BJ (cell line): ENCODE results near the gene PPP6R1. TPM values are rescaled to one million over a fixed set of nuclear protein-coding genes. Genes with fewer than 3 reads are reported as not detected.
"Not testable (repeated sequence)": the region's sequence is repeated elsewhere in the genome, so short reads cannot be mapped to it uniquely, and the experiment has no call there.

ENCODE experiments used
- CTCF ChIA-PET: fragments of 350-600 bp; formaldehyde crosslinking; extraction: SDS; loops from one replicate; lab custom pipeline; 2021; ENCODE audit warnings: antibody characterized with exemption, inconsistent platforms; lab: Yijun Ruan, JAX
- POLR2A ChIA-PET: fragments of 300-600 bp; sonication (Branson Sonifier 250); formaldehyde crosslinking; extraction: SDS; loops from one replicate; lab custom pipeline; 2021; ENCODE audit warnings: antibody characterized with exemption; lab: Charles Lee
- DNase-seq: peaks from one replicate; pipeline ENCODE4 v3.0.0-alpha.2; 2011; ENCODE audit warnings: low read depth
- H3K27me3 ChIP-seq: 2 replicates; pipeline ENCODE4 v1.6.0; 2011; ENCODE audit warnings: low read length; ENCODE audit not compliant: control insufficient read depth, insufficient read depth
- H3K36me3 ChIP-seq: 2 replicates; pipeline ENCODE4 v1.5.1; 2011; ENCODE audit warnings: low read length; ENCODE audit not compliant: control insufficient read depth, insufficient read depth
- H3K4me3 ChIP-seq: 2 replicates; pipeline ENCODE4 v1.5.1; 2011; ENCODE audit warnings: low read depth, mild to moderate bottlenecking, control low read depth, low read length
- CTCF ChIP-seq: IDR thresholded peaks from 2 replicates; pipeline ENCODE4 v1.5.1; 2011; ENCODE audit warnings: low read depth, mild to moderate bottlenecking, control low read depth, inconsistent platforms, low read length, moderate library complexity; ENCODE audit not compliant: insufficient read depth
- polyA plus RNA-seq: library from polyadenylated mRNA; depleted of rRNA; stranded (reverse); fragments of >200 nt; gene quantifications from 2 replicates; pipeline ENCODE4 v1.2.3, GENCODE V29; 2011

PPP6R1 gene
- polyA plus RNA-seq, 1 experiment, result 42.5 TPM

DNA sequence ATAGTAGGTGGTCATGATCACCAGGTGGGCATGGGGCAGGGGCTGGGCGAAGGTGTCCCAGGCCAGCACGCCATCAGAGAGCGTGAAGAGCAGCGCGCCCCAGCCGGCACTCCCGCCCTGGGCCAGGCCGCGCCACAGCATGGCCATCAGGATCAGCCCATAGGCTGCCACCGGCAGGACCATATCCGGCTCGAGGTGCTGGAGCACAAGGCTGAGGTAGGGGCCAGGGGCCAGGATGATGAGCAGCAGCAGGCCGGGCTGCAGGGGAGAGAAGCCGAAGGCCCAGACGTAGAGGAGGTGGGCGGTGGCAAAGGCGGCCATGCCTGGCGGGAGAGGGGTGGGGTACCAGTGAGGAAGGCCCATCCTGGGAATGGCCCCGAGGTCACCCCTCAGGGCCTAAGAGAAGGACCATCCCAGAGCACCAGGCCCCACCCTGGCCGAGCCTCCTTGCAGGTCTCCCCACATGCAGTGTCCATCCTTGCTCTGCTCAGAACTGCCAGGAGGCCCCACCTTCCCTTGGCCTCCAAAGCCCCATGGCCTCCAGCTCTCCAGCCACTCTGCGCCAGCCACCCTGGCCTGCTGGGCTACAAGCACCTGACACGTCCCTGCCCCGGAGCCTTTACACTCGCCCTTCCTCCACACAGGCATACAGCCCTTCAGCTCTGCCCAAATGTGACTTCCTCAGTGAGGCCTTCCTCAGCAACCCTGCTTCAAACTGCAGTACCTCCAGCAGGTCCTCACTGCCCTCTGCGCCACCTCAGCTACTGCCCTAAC is 31.4 kb downstream of the PPP6R1 start:
- ChIA-PET POLR2A (no interaction called here), CTCF (no interaction called here)
- H3K27me3 ChIP-seq, result no peaks in the 10 kb centered on the region
- peaks cover 32% of the 10 kb centered on the region for H3K36me3 ChIP-seq
- DNase-seq, result no peak
- no peak for TF ChIP-seq CTCF
- no peak overlapping the region for H3K4me3 ChIP-seq

DNA sequence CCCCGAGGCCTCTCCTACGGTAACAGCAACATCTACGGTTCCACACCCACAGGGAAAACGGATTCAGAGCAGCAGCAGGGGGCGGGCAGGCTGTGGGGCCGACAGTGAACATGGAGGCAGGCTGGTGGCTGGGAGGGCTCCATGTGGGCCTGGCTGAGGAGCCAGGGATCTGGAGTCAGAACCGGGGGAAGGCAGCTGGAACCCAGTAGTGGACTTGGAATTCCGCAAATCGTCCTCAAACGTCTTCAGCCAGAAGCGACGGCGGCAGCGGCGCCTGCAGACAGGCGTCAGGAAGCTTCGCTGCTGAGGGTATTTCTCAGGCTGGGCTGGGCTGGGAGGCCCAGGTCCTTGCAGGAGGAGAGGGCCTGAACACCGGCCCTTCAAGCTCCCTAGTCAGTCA is 32.0 kb downstream of the PPP6R1 start:
- CTCF ChIA-PET, result no interaction called here
- Histone ChIP-seq H3K27me3 (no peaks in the 10 kb centered on the region), H3K36me3 (peaks cover 27% of the 10 kb centered on the region), H3K4me3 (no peak overlapping the region)
- no peak for TF ChIP-seq CTCF
- no peak for DNase-seq
- POLR2A ChIA-PET, result no interaction called here

DNA sequence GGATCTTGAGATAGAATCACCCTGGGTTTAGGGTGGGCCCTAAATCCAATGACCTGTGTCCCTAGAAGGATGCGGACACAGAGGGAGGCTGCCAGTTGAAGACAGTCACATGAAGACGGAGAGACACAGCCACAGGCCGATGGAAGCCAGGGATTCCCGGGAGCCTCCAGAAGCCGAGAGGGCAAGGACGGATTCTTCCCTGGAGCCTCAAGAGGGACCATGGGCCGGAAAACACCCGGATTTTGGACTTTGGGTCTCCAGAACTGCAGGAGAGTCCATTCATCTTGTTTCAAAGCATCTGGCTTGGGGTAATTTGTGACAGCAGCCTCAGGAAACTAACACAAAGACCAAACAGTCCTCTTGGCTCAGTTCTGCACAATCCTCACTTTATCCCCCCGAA is 32.5 kb downstream of the PPP6R1 start:
- ChIA-PET POLR2A (no interaction called here), CTCF (no interaction called here)
- TF ChIP-seq CTCF, result no peak
- H3K4me3 ChIP-seq, result no peak overlapping the region
- no peaks in the 10 kb centered on the region for H3K27me3 ChIP-seq
- peaks cover 22% of the 10 kb centered on the region for H3K36me3 ChIP-seq
- no peak for DNase-seq

GRCh38 chr19:55225415-55225958 is 33.3 kb downstream of the PPP6R1 start:
- H3K4me3 ChIP-seq, result no peak overlapping the region
- ChIA-PET CTCF (interaction anchor here (0.7 kb wide), 1 partner anchor 242 kb away, joined by 4 read pairs; no protein-coding TSS in a partner anchor), POLR2A (no interaction called here)
- H3K36me3 ChIP-seq, result peaks cover 18% of the 10 kb centered on the region
- TF ChIP-seq CTCF, result no peak
- no peaks in the 10 kb centered on the region for H3K27me3 ChIP-seq
- no peak for DNase-seq

- POLR2A ChIA-PET, H3K27me3 ChIP-seq, DNase-seq, H3K4me3 ChIP-seq: not testable (repeated sequence)
- H3K36me3 ChIP-seq, result peaks cover 16% of the 10 kb centered on the region
- CTCF ChIA-PET, result interaction anchor here (0.7 kb wide), 1 partner anchor 243 kb away, joined by 4 read pairs; no protein-coding TSS in a partner anchor
Observed at GRCh38 chr19:55224679-55225414, 34.0 kb downstream of the PPP6R1 start.
